Measurements from ENCODE around the gene KCTD16. TPM values are rescaled to one million over a fixed set of nuclear protein-coding genes. Genes with fewer than 3 reads are reported as not detected.

Gene KCTD16
- total and polyA plus RNA-seq, 2 experiments from 2014 or later, result 0.02 to 0.76 TPM

- no peak for DNase-seq (ENCODE audit: low spot score)
- Mint-ChIP-seq H3K27me3 (ENCODE audit: insufficient read depth, low read depth, poor library complexity) (peaks cover 1% of the 10 kb centered on the region), H3K4me1 (peaks cover 10% of the 10 kb centered on the region; the same call in 2 of the 3 replicates), H3K4me3 (no peak overlapping the region), H3K9me3 (no peaks in the 10 kb centered on the region), H3K27ac (no peak overlapping the region), H3K36me3 (ENCODE audit: low read depth) (no peaks in the 10 kb centered on the region)
- no peak overlapping the region for H3K4me2 ChIP-seq
- no peaks in the 10 kb centered on the region for H3K4me1 ChIP-seq (ENCODE audit: insufficient read depth)
- no peak for ATAC-seq
- H3K9me2 ChIP-seq (ENCODE audit: insufficient read depth), result no peaks in the 10 kb centered on the region
- H3K79me2 ChIP-seq (replicated peaks; ENCODE audit: insufficient read depth), result no peaks in the 10 kb centered on the region
- H4K20me1 ChIP-seq (replicated peaks; ENCODE audit: insufficient read depth), result no peaks in the 10 kb centered on the region
- no peak overlapping the region for H3K4me3 ChIP-seq
- H3F3A ChIP-seq (replicated peaks; ENCODE audit: low read depth), result no peaks in the 10 kb centered on the region
- no peaks in the 10 kb centered on the region for H3K27me3 ChIP-seq (ENCODE audit: insufficient read depth)
- TF ChIP-seq NANOG (IDR thresholded peaks at IDR 0.05; ENCODE audit: borderline replicate concordance) (no peak), STAT1 (IDR thresholded peaks at IDR 0.05; ENCODE audit: unreplicated experiment) (no peak), ZNF114 (CRISPR knock-in tag; IDR thresholded peaks at IDR 0.05) (no peak), REST (IDR thresholded peaks at IDR 0.05; ENCODE audit: unreplicated experiment) (no peak), CREB1 (CRISPR knock-in tag; IDR thresholded peaks at IDR 0.05; ENCODE audit: low read depth) (no peak), ETS1 (IDR thresholded peaks at IDR 0.05) (no peak), CTCF (conservative IDR thresholded peaks at IDR 0.05; ENCODE audit: low read depth in 2 of 2) (no peak), JUNB (IDR thresholded peaks at IDR 0.05; ENCODE audit: unreplicated experiment) (no peak), ZNF462 (CRISPR knock-in tag; IDR thresholded peaks at IDR 0.05) (no peak), POLR2AphosphoS5 (IDR thresholded peaks at IDR 0.05; ENCODE audit: low read depth) (no peak), ZNF331 (CRISPR knock-in tag; IDR thresholded peaks at IDR 0.05; ENCODE audit: low read depth) (no peak), EZH2phosphoT487 (IDR thresholded peaks at IDR 0.05; ENCODE audit: unreplicated experiment) (no peak), EZH2 (IDR thresholded peaks at IDR 0.05; ENCODE audit: low read depth, unreplicated experiment) (no peak)
- H3K27ac ChIP-seq (ENCODE audit: low read depth), result no peak overlapping the region
- no peaks in the 10 kb centered on the region for H3K36me3 ChIP-seq (ENCODE audit: insufficient read depth)
- H2AFZ ChIP-seq, result no peak overlapping the region
These were observed 298.4 kb downstream of the KCTD16 start for GRCh38 chr5:144469106-144469505.
